C4-2B (cell line): ENCODE data around the gene TRPM7.

Experiments
- ZFX ChIP-seq: fragments of 450-650 bp; IDR thresholded peaks from 2 replicates; pipeline ENCODE4 v1.6.1; 2017
- TF ChIP-seq, protein P1 (sequence below): fragments of 450-650 bp; conservative IDR thresholded peaks from 2 replicates; pipeline ENCODE4 v1.5.1; 2017; ENCODE audit warnings: mild to moderate bottlenecking

DNA sequence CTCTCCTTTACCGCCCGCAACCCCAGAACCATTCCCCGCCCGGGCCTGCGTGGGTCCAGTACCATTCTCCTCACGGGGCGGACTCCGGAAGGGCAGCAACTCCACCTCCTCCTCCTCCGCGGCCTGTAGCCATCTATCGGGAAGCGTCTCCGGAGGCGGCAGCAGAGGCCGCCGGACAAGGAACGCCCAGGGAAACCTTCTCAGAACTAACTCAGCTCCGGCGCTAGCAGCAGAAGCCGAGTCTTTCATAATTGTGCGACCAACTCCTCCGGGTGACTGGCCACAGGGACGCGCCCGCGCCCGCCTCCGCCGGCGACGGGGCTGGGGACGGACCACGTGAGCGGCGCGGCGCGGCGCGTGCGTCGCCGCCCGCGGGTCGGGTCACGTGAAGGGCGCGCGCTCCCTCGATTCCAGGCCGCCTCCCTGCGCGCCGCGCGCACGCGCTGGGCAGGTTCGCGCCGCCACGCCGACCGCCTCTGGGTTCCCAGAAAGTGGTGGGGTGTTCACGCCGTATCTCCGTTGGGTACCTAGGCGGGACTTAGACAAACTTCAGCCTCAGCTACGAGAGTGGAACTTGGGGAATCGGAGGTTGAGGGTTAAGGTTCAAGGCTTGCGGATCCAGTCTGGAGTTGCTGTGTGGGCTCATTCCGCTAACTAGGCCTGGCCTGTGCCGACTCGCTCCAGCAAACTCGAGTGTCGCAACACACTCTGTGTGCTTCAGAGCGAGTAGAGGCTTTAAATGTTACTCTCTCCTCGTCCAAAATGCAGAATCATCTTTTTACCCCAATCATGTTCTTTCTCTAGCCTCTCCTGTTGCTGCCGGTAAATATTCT is at the start of gene TRPM7:
- TF ChIP-seq, protein P1, sequence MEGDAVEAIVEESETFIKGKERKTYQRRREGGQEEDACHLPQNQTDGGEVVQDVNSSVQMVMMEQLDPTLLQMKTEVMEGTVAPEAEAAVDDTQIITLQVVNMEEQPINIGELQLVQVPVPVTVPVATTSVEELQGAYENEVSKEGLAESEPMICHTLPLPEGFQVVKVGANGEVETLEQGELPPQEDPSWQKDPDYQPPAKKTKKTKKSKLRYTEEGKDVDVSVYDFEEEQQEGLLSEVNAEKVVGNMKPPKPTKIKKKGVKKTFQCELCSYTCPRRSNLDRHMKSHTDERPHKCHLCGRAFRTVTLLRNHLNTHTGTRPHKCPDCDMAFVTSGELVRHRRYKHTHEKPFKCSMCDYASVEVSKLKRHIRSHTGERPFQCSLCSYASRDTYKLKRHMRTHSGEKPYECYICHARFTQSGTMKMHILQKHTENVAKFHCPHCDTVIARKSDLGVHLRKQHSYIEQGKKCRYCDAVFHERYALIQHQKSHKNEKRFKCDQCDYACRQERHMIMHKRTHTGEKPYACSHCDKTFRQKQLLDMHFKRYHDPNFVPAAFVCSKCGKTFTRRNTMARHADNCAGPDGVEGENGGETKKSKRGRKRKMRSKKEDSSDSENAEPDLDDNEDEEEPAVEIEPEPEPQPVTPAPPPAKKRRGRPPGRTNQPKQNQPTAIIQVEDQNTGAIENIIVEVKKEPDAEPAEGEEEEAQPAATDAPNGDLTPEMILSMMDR = no peak
- TF ChIP-seq ZFX = peak; percentile 93
